GM20000 (cell line): ENCODE results near the gene COL26A1.
"Not testable (repeated sequence)": the region's sequence is repeated elsewhere in the genome, so short reads cannot be mapped to it uniquely, and the experiment has no call there.

Experiments
- DNase-seq: peaks from one replicate; pipeline ENCODE4 v3.0.0; 2012; ENCODE audit warnings: low spot score
- CTCF ChIP-seq: IDR thresholded peaks from 2 replicates; pipeline ENCODE4 v1.5.1; 2012; ENCODE audit warnings: mild to moderate bottlenecking, control low read depth; ENCODE audit errors: extremely low read depth, missing control alignments

The COL26A1 gene

GRCh38 chr7:101474178-101474577 is 111.5 kb downstream of the COL26A1 start:
- TF ChIP-seq CTCF: no peak
- no peak for DNase-seq

- not testable (repeated sequence) for DNase-seq
Observed at GRCh38 chr7:101475691-101476090, 113.0 kb downstream of the COL26A1 start.

- TF ChIP-seq CTCF: no peak
- DNase-seq: no peak
Observed at GRCh38 chr7:101479217-101479616, 116.5 kb downstream of the COL26A1 start.

- not testable (repeated sequence) for DNase-seq
Observed at GRCh38 chr7:101486056-101486432, 123.4 kb downstream of the COL26A1 start.

GRCh38 chr7:101486433-101487104 is 123.9 kb downstream of the COL26A1 start:
- DNase-seq: no peak
- TF ChIP-seq CTCF: no peak

- DNase-seq: no peak
- no peak for TF ChIP-seq CTCF
Observed at GRCh38 chr7:101487105-101487458, 124.4 kb downstream of the COL26A1 start.

GRCh38 chr7:101487753-101488152 is 125.1 kb downstream of the COL26A1 start:
- DNase-seq: no peak
- TF ChIP-seq CTCF: no peak

GRCh38 chr7:101488826-101489572 is 126.3 kb downstream of the COL26A1 start:
- TF ChIP-seq CTCF: no peak
- DNase-seq: no peak

- not testable (repeated sequence) for DNase-seq
Observed at GRCh38 chr7:101490439-101490838, 127.8 kb downstream of the COL26A1 start.

GRCh38 chr7:101491442-101491841 is 128.8 kb downstream of the COL26A1 start:
- DNase-seq: not testable (repeated sequence)
